Neural progenitor cell (in vitro differentiated cells): ENCODE measurements around the gene ITPR2. TPM values are rescaled to one million over a fixed set of nuclear protein-coding genes. Genes with fewer than 3 reads are reported as not detected.

Source experiments
- DNase-seq: peaks from one replicate; pipeline ENCODE4 v3.0.0-alpha.2; 2016; ENCODE audit warnings: low spot score
- H2AFZ ChIP-seq: fragments of 200-600 bp; sonication (generic); replicated peaks from 2 replicates; pipeline ENCODE4 v1.6.1; 2016; ENCODE audit warnings: antibody characterized with exemption
- H3F3A ChIP-seq: fragments of 200-600 bp; sonication (generic); 2 replicates; pipeline ENCODE4 v1.6.1; 2016; ENCODE audit warnings: antibody characterized with exemption, low read depth
- H3K27ac ChIP-seq: fragments of 200-600 bp; sonication (generic); 2 replicates; pipeline ENCODE4 v1.5.1; 2016; ENCODE audit warnings: mild to moderate bottlenecking
- H3K27me3 ChIP-seq: fragments of 200-600 bp; sonication (generic); 2 replicates; pipeline ENCODE4 v1.6.1; 2016; ENCODE audit warnings: mild to moderate bottlenecking, moderate library complexity
- H3K36me3 ChIP-seq: fragments of 200-600 bp; sonication (generic); 2 replicates; pipeline ENCODE4 v1.5.1; 2016
- H3K4me1 ChIP-seq: fragments of 200-600 bp; sonication (generic); 2 replicates; pipeline ENCODE4 v1.6.1; 2016; ENCODE audit warnings: mixed run types
- H3K4me2 ChIP-seq: fragments of 200-600 bp; sonication (generic); 2 replicates; pipeline ENCODE4 v1.6.1; 2016
- H3K4me3 ChIP-seq: fragments of 200-600 bp; sonication (generic); 2 replicates; pipeline ENCODE4 v1.5.1; 2016
- H3K79me2 ChIP-seq: fragments of 200-600 bp; sonication (generic); 2 replicates; pipeline ENCODE4 v1.6.1; 2016; ENCODE audit warnings: low read depth
- H3K9ac ChIP-seq: fragments of 200-600 bp; sonication (generic); 2 replicates; pipeline ENCODE4 v1.6.1; 2016
- H3K9me3 ChIP-seq: fragments of 200-600 bp; sonication (generic); 2 replicates; pipeline ENCODE4 v1.5.1; 2016; ENCODE audit warnings: low read depth
- H4K20me1 ChIP-seq: fragments of 200-600 bp; sonication (generic); 2 replicates; pipeline ENCODE4 v1.6.1; 2016; ENCODE audit warnings: low read depth
- H3K27ac Mint-ChIP-seq: 3 replicates; pipeline ENCODE4 v1.8.0; 2021; ENCODE audit warnings: mixed read lengths
- H3K27me3 Mint-ChIP-seq: 2 replicates; pipeline ENCODE4 v1.8.0; 2022; ENCODE audit warnings: low read depth, mild to moderate bottlenecking, inconsistent platforms, moderate library complexity, mixed read lengths; ENCODE audit not compliant: insufficient read depth
- H3K36me3 Mint-ChIP-seq: 3 replicates; pipeline ENCODE4 v1.8.0; 2021; ENCODE audit warnings: mixed read lengths
- H3K4me1 Mint-ChIP-seq: 3 replicates; pipeline ENCODE4 v1.8.0; 2021; ENCODE audit warnings: mixed read lengths
- H3K4me3 Mint-ChIP-seq: 3 replicates; pipeline ENCODE4 v1.8.0; 2021; ENCODE audit warnings: mild to moderate bottlenecking, moderate library complexity, mixed read lengths
- H3K9me3 Mint-ChIP-seq: 3 replicates; pipeline ENCODE4 v1.8.0; 2020; ENCODE audit warnings: mixed read lengths
- EZH2 ChIP-seq: fragments of 200-600 bp; sonication (generic); IDR thresholded peaks from 2 replicates; pipeline ENCODE4 v1.6.1; 2017; ENCODE audit warnings: antibody characterized with exemption, mild to moderate bottlenecking, moderate library complexity
- EZH2phosphoT487 ChIP-seq: fragments of 200-600 bp; sonication (generic); IDR thresholded peaks from 2 replicates; pipeline ENCODE4 v1.6.1; 2017; ENCODE audit warnings: antibody characterized with exemption
- total RNA-seq: library from RNA; depleted of rRNA; stranded (reverse); fragments of >200 nt; gene quantifications from 2 replicates; pipeline ENCODE4 v1.2.3, GENCODE V29; 2015; ENCODE audit warnings: low replicate concordance
- TF ChIP-seq, protein P1 (sequence below): fragments of 200-600 bp; sonication (generic); IDR thresholded peaks from 2 replicates; pipeline ENCODE4 v1.5.1; 2017; ENCODE audit warnings: antibody characterized with exemption, mild to moderate bottlenecking

Gene ITPR2
- total RNA-seq, 1 donor from 2014 or later, result 11.4 TPM

DNA sequence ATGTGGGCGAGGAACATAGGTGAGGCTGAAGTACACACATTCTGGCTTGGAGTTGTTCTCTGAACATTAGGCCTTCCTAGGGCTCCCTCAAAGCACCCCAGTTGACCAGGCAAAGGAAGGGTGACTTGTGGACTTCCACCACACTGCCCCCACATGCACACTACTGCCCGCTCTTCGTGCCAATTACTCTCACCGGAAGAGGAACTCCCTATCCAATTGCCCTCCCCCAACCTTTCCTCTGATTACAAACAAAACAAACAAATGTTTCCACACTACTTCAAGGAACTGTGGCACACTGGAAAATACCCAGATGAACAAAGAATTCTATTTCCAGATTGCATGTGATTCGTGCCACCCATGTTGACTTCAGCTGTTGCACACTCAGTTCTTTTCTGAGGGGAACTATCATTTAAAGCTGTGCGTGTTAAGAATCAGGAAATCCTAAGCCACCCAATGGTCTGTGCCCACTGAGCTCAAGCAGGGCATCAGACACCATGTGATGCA lies 498.3 kb downstream of the ITPR2 start:
- Histone ChIP-seq H3F3A (no peaks in the 10 kb centered on the region), H3K27ac (no peak overlapping the region), H3K4me3 (no peak overlapping the region), H3K9me3 (no peaks in the 10 kb centered on the region), H3K4me1 (no peaks in the 10 kb centered on the region), H3K36me3 (no peaks in the 10 kb centered on the region), H2AFZ (no peak overlapping the region), H3K4me2 (no peak overlapping the region), H4K20me1 (no peaks in the 10 kb centered on the region), H3K9ac (no peak overlapping the region), H3K27me3 (no peaks in the 10 kb centered on the region), H3K79me2 (no peaks in the 10 kb centered on the region)
- DNase-seq, result no peak
- TF ChIP-seq EZH2 (no peak), EZH2phosphoT487 (no peak)
- TF ChIP-seq, protein P1, sequence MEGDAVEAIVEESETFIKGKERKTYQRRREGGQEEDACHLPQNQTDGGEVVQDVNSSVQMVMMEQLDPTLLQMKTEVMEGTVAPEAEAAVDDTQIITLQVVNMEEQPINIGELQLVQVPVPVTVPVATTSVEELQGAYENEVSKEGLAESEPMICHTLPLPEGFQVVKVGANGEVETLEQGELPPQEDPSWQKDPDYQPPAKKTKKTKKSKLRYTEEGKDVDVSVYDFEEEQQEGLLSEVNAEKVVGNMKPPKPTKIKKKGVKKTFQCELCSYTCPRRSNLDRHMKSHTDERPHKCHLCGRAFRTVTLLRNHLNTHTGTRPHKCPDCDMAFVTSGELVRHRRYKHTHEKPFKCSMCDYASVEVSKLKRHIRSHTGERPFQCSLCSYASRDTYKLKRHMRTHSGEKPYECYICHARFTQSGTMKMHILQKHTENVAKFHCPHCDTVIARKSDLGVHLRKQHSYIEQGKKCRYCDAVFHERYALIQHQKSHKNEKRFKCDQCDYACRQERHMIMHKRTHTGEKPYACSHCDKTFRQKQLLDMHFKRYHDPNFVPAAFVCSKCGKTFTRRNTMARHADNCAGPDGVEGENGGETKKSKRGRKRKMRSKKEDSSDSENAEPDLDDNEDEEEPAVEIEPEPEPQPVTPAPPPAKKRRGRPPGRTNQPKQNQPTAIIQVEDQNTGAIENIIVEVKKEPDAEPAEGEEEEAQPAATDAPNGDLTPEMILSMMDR, result no peak
- Mint-ChIP-seq H3K27me3 (no peaks in the 10 kb centered on the region), H3K4me3 (no peak overlapping the region), H3K9me3 (no peaks in the 10 kb centered on the region), H3K36me3 (no peaks in the 10 kb centered on the region), H3K4me1 (peaks cover 18% of the 10 kb centered on the region), H3K27ac (no peak overlapping the region)

DNA sequence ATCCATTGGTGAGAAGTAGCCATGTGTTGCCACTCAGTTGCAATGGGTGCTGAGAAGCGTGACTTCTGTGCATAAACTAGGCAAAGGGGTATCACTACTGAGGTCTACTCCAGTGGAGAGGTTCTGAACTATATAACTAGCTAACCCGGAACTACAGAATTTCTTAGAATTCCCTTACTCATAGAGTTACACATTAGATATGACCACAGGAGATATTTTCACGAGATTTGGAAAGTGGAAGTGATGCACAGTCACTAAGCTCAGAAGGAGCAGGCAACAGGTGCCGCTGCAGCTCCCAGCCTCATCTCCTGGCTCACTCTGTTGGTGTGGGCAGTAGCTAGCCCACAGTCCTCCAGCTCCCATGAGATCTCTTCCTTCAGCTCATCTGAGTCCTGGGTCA lies 501.0 kb downstream of the ITPR2 start:
- no peaks in the 10 kb centered on the region for H3K79me2 ChIP-seq
- no peaks in the 10 kb centered on the region for H3K27me3 ChIP-seq
- no peaks in the 10 kb centered on the region for H3K36me3 ChIP-seq
- H3K4me2 ChIP-seq, result no peak overlapping the region
- H3K4me3 ChIP-seq, result no peak overlapping the region
- Mint-ChIP-seq H3K27ac (no peak overlapping the region), H3K9me3 (no peaks in the 10 kb centered on the region), H3K4me3 (no peak overlapping the region), H3K27me3 (no peaks in the 10 kb centered on the region), H3K4me1 (no peaks in the 10 kb centered on the region), H3K36me3 (no peaks in the 10 kb centered on the region)
- no peaks in the 10 kb centered on the region for H3F3A ChIP-seq
- no peak overlapping the region for H3K27ac ChIP-seq
- TF ChIP-seq EZH2phosphoT487 (no peak), EZH2 (no peak)
- TF ChIP-seq, protein P1, result no peak
- H3K9me3 ChIP-seq, result no peaks in the 10 kb centered on the region
- H2AFZ ChIP-seq, result no peak overlapping the region
- DNase-seq, result no peak
- no peaks in the 10 kb centered on the region for H4K20me1 ChIP-seq
- no peaks in the 10 kb centered on the region for H3K4me1 ChIP-seq
- H3K9ac ChIP-seq, result no peak overlapping the region

DNA sequence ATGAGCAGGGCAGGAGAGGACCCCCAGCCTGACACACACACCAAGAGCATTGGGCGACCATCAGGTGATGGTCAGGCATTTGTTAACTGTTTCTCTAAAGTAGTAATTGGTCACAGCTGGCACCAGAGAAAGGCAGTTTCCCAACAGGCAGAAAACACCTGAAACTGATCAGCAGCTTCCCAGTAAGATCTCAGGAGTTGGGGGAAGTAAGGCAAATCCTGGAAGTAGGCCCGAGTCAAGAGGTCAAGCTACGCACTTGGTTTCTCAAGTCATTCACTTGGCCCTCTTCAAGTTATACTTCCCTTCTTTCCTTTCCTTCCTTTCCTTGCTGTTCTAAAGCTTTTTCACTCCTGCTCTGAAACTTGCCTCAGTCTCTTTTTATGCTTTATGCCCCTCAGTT lies 501.9 kb downstream of the ITPR2 start:
- Histone ChIP-seq H3K4me2 (no peak overlapping the region), H2AFZ (no peak overlapping the region), H3K79me2 (no peaks in the 10 kb centered on the region), H3K36me3 (no peaks in the 10 kb centered on the region), H4K20me1 (no peaks in the 10 kb centered on the region), H3K27me3 (no peaks in the 10 kb centered on the region), H3K4me3 (no peak overlapping the region), H3K9me3 (no peaks in the 10 kb centered on the region), H3K9ac (no peak overlapping the region), H3K4me1 (no peaks in the 10 kb centered on the region), H3K27ac (no peak overlapping the region), H3F3A (no peaks in the 10 kb centered on the region)
- TF ChIP-seq EZH2phosphoT487 (no peak), EZH2 (no peak)
- TF ChIP-seq, protein P1, result no peak
- DNase-seq, result no peak
- no peaks in the 10 kb centered on the region for H3K27me3 Mint-ChIP-seq
- no peaks in the 10 kb centered on the region for H3K4me1 Mint-ChIP-seq
- H3K9me3 Mint-ChIP-seq, result no peaks in the 10 kb centered on the region
- no peaks in the 10 kb centered on the region for H3K36me3 Mint-ChIP-seq
- H3K27ac Mint-ChIP-seq, result no peak overlapping the region
- H3K4me3 Mint-ChIP-seq, result no peak overlapping the region
